Liver (tissue), 9 donors: Measurements from ENCODE around the gene PTPRD. TPM values are rescaled to one million over a fixed set of nuclear protein-coding genes. Genes with fewer than 3 reads are reported as not detected.

Experiments
- DNase-seq: peaks from one replicate; pipeline ENCODE4 v3.0.0-alpha.2; 2017; ENCODE audit warnings: low spot score
- H3K27ac ChIP-seq, 2 donors: one replicate each; pipeline ENCODE4 v1.7.0; 2013; ENCODE audit warnings: inconsistent platforms in 2 of 2, low read length in 2 of 2, control low read depth in 1 of 2, low read depth in 1 of 2, mild to moderate bottlenecking in 1 of 2
- H3K27me3 ChIP-seq, 4 donors: one replicate each; pipeline versions ENCODE4 v1.6.1 to v1.7.0; 2013; ENCODE audit warnings: low read length in 3 of 4, inconsistent platforms in 1 of 4, mild to moderate bottlenecking in 1 of 4, moderate library complexity in 1 of 4; ENCODE audit not compliant: control insufficient read depth in 4 of 4, insufficient read depth in 4 of 4
- H3K36me3 ChIP-seq, 4 donors: one replicate each; pipeline versions ENCODE4 v1.6.1 to v1.7.0; 2013; ENCODE audit warnings: low read length in 3 of 4, mild to moderate bottlenecking in 3 of 4, low read depth in 1 of 4, moderate library complexity in 1 of 4; ENCODE audit not compliant: control insufficient read depth in 4 of 4, insufficient read depth in 3 of 4
- H3K4me1 ChIP-seq, 4 donors: one replicate each; pipeline versions ENCODE4 v1.6.1 to v1.7.0; 2013; ENCODE audit warnings: low read length in 3 of 4, mild to moderate bottlenecking in 3 of 4, moderate library complexity in 1 of 4; ENCODE audit not compliant: control insufficient read depth in 4 of 4, insufficient read depth in 4 of 4
- H3K4me3 ChIP-seq, 3 donors: one replicate each; pipeline versions ENCODE4 v1.6.1 to v1.7.0; 2013; ENCODE audit warnings: low read length in 3 of 3, control low read depth in 1 of 3, low read depth in 1 of 3, mild to moderate bottlenecking in 1 of 3
- H3K9ac ChIP-seq, 2 donors: one replicate each; pipeline ENCODE4 v1.7.0; 2013; ENCODE audit warnings: low read length in 2 of 2, mild to moderate bottlenecking in 2 of 2, moderate library complexity in 2 of 2, control low read depth in 1 of 2, low read depth in 1 of 2
- H3K9me3 ChIP-seq, 4 donors: one replicate each; pipeline versions ENCODE4 v1.6.1 to v1.7.0; 2013; ENCODE audit warnings: low read length in 3 of 4; ENCODE audit not compliant: control insufficient read depth in 4 of 4
- ATF3 ChIP-seq: IDR thresholded peaks from 2 replicates; pipeline ENCODE4 v1.6.1; 2016; ENCODE audit warnings: antibody characterized with exemption
- CTCF ChIP-seq: fragments of 150-350 bp; IDR thresholded peaks from 2 replicates; pipeline ENCODE4 v1.5.1; 2017; ENCODE audit warnings: improper control_type of control experiment, low read depth, low read length; ENCODE audit not compliant: missing input control
- FOXA1 ChIP-seq: IDR thresholded peaks from 2 replicates; pipeline ENCODE4 v1.6.1; 2016; ENCODE audit warnings: antibody characterized with exemption
- GABPA ChIP-seq, 2 donors: IDR thresholded peaks in 1 of 2; conservative IDR thresholded peaks in 1 of 2; 2 replicates each; pipeline ENCODE4 v1.6.1; 2016; ENCODE audit warnings: antibody characterized with exemption in 2 of 2, mild to moderate bottlenecking in 1 of 2, moderate library complexity in 1 of 2
- HNF4A ChIP-seq, 2 donors: conservative IDR thresholded peaks; 2 replicates each; pipeline ENCODE4 v1.6.1; 2016; ENCODE audit warnings: antibody characterized with exemption in 2 of 2, mild to moderate bottlenecking in 2 of 2
- HNF4G ChIP-seq: IDR thresholded peaks from 2 replicates; pipeline ENCODE4 v1.6.1; 2016; ENCODE audit warnings: antibody characterized with exemption
- JUND ChIP-seq, 2 donors: IDR thresholded peaks; 2 replicates each; pipeline ENCODE4 v1.6.1; 2016; ENCODE audit warnings: antibody characterized with exemption in 2 of 2
- NR2F2 ChIP-seq: IDR thresholded peaks from 2 replicates; pipeline ENCODE4 v1.6.1; 2016; ENCODE audit warnings: antibody characterized with exemption
- REST ChIP-seq: IDR thresholded peaks from 2 replicates; pipeline ENCODE4 v1.6.1; 2016; ENCODE audit warnings: antibody characterized with exemption, mild to moderate bottlenecking
- RXRA ChIP-seq, 2 donors: IDR thresholded peaks; 2 replicates each; pipeline ENCODE4 v1.6.1; 2017 to 2018; ENCODE audit warnings: antibody characterized with exemption in 2 of 2, mild to moderate bottlenecking in 1 of 2
- SP1 ChIP-seq: IDR thresholded peaks from 2 replicates; pipeline ENCODE4 v1.6.1; 2018; ENCODE audit warnings: antibody characterized with exemption, mild to moderate bottlenecking
- TAF1 ChIP-seq: conservative IDR thresholded peaks from 2 replicates; pipeline ENCODE4 v1.6.1; 2016; ENCODE audit warnings: antibody characterized with exemption, mild to moderate bottlenecking
- YY1 ChIP-seq: IDR thresholded peaks from 2 replicates; pipeline ENCODE4 v1.6.1; 2016; ENCODE audit warnings: antibody characterized with exemption, mild to moderate bottlenecking
- ZBTB33 ChIP-seq: IDR thresholded peaks from 2 replicates; pipeline ENCODE4 v1.6.1; 2016; ENCODE audit warnings: antibody characterized with exemption
- WGBS: extraction: QIAGEN DNeasy Blood & Tissue Kit; methylation state at CpG from one replicate; pipeline ENCODE4 v1.1.7; 2013; 5-methylcytosine and 5-hydroxymethylcytosine counted together
- polyA plus RNA-seq, 2 donors: library from polyadenylated mRNA; stranded (reverse) in 1 of 2; unstranded in 1 of 2; fragments of 200-250 nt in 1 of 2; fragments of >200 nt in 1 of 2; fragmentation: Nextera tagmentation in 1 of 2; extraction: Ambion mirVana in 1 of 2; gene quantifications; one replicate each; pipeline versions ENCODE4 v1.2.1 to v1.2.3, GENCODE V29; 2013 to 2015
- total RNA-seq, 2 donors: library from RNA; depleted of rRNA; stranded (reverse); fragments of >200 nt; gene quantifications; one replicate each; pipeline ENCODE4 v1.2.3, GENCODE V29; 2014
- donor health status: healthy.
- donor health status: healthy.
- donor health status: healthy.
- donor health status: healthy.
- donor health status: healthy.

PTPRD gene
- total and polyA plus RNA-seq, 4 donors: 0.78 to 34.2 (median 4.7) TPM

DNA sequence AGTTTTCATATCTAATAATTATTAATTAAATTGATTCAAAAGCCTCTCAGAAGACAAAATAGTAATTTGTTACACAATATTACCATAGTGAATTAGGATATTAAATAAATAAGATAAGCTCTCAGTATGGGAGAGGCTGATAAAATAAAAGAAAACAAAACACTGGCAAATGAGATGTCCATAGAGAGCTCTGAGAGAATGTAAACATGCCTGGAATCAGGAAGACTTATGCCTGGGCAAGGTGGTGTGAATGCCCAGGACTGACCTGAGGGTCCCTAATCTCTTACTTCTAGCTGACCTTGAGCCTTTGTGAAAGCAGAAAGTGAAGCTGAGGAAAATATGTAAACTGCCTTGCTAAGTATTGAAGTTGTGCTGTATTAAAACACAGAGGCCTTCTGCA is 616.5 kb downstream of the PTPRD start:
- DNase-seq: no peak
- no peaks in the 10 kb centered on the region for H3K4me1 ChIP-seq
- H3K9me3 ChIP-seq: no peaks in the 10 kb centered on the region
- no peak overlapping the region for H3K27ac ChIP-seq
- no peak for TF ChIP-seq HNF4G
- TF ChIP-seq HNF4A (conservative IDR thresholded peaks at IDR 0.05): no peak
- no peak for TF ChIP-seq SP1
- TF ChIP-seq CTCF: no peak
- TF ChIP-seq YY1: no peak
- TF ChIP-seq ZBTB33: no peak
- no peak for TF ChIP-seq RXRA (IDR thresholded peaks at IDR 0.05)
- TF ChIP-seq GABPA (IDR thresholded peaks at IDR 0.05 in 1 of 2, conservative IDR thresholded peaks at IDR 0.05 in 1 of 2): no peak
- TF ChIP-seq JUND (IDR thresholded peaks at IDR 0.05): no peak
- no peak for TF ChIP-seq NR2F2
- TF ChIP-seq TAF1: no peak
- no peak for TF ChIP-seq REST
- no peak for TF ChIP-seq FOXA1
- no peak for TF ChIP-seq ATF3
- H3K9ac ChIP-seq: no peak overlapping the region
- H3K36me3 ChIP-seq: no peaks in the 10 kb centered on the region
- H3K27me3 ChIP-seq: no peaks in the 10 kb centered on the region
- no peak overlapping the region for H3K4me3 ChIP-seq

GRCh38 chr9:9992936-9993335 is 619.9 kb downstream of the PTPRD start:
- no peak overlapping the region for H3K27ac ChIP-seq
- DNase-seq: no peak
- WGBS: 89% methylated on average over 1 of the region's 1 CpG
- H3K36me3 ChIP-seq: no peaks in the 10 kb centered on the region
- H3K4me3 ChIP-seq: no peak overlapping the region
- no peak overlapping the region for H3K9ac ChIP-seq
- no peaks in the 10 kb centered on the region for H3K27me3 ChIP-seq
- no peaks in the 10 kb centered on the region for H3K4me1 ChIP-seq
- no peaks in the 10 kb centered on the region for H3K9me3 ChIP-seq
- TF ChIP-seq JUND (IDR thresholded peaks at IDR 0.05): no peak
- no peak for TF ChIP-seq HNF4A (conservative IDR thresholded peaks at IDR 0.05)
